ENCODE results near the gene A2ML1.

DNA sequence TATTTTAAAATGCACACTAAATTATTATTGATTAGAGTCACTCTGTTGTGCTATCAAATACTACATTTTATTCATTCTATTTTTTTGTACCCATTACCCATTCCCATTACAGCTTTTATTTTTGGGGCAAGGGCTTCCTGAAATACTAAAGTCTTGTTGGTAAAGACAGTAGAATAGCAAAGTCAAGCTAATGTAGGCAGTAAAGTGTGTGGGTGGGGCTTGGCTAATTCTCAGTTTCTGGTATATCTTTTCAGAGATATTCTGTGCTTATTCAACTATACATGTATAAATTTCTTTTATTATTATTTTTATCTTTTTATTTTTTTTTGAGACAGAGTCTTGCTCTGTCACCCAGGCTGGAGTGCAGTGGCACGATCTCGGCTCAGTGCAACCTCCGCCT lies 69.6 kb downstream of the A2ML1 start:
- TF ChIP-seq CTCF (conservative IDR thresholded peaks at IDR 0.05 in 1 of 2, IDR thresholded peaks at IDR 0.05 in 1 of 2; ENCODE audit: low read depth in 1 of 2, low read length in 2 of 2) (no peak), EZH2 (IDR thresholded peaks at IDR 0.05; ENCODE audit: low read length, missing control alignments) (no peak)

All from fibroblast of lung (primary cell).